ENCODE data around the gene KIRREL1. TPM values are rescaled to one million over a fixed set of nuclear protein-coding genes. Genes with fewer than 3 reads are reported as not detected.
A peak's percentile ranks its signal among the peaks of the same experiment; 100 is the strongest.

The KIRREL1 gene
- total and polyA plus RNA-seq, 2 donors (not counting 1 experiment from before 2014, with no cell fraction given), result 55.5 to 123 TPM

GRCh38 chr1:158037008-158037865 is 43.8 kb downstream of the KIRREL1 start:
- Histone ChIP-seq H3K9ac (ENCODE audit: insufficient read depth, low read length) (no peak overlapping the region), H4K20me1 (ENCODE audit: control insufficient read depth, extremely low read depth, insufficient read depth, low read length) (peaks cover 4% of the 10 kb centered on the region), H3K9me3 (ENCODE audit: control insufficient read depth, insufficient read depth, low read depth, low read length) (no peaks in the 10 kb centered on the region), H3K27ac (ENCODE audit: insufficient read depth, low read length) (peak overlapping the region; percentile 47), H2AFZ (ENCODE audit: low read length) (no peak overlapping the region), H3K36me3 (ENCODE audit: control insufficient read depth, insufficient read depth, low read length) (peaks cover 2% of the 10 kb centered on the region), H3K4me2 (ENCODE audit: extremely low read depth, insufficient read depth, low read length) (no peak overlapping the region), H3K79me2 (ENCODE audit: control insufficient read depth, insufficient read depth, low read length) (peaks cover 77% of the 10 kb centered on the region), H3K27me3 (ENCODE audit: control insufficient read depth, insufficient read depth, low read length) (no peaks in the 10 kb centered on the region), H3K4me3 (replicated peaks in 1 of 4; ENCODE audit: control extremely low read depth in 1 of 4, insufficient read depth in 1 of 4, low read depth in 3 of 4, low read length in 4 of 4) (no peak overlapping the region), H3K4me1 (ENCODE audit: control insufficient read depth, extremely low read depth, insufficient read depth, low read length) (peaks cover 25% of the 10 kb centered on the region)
- TF ChIP-seq, protein P1, sequence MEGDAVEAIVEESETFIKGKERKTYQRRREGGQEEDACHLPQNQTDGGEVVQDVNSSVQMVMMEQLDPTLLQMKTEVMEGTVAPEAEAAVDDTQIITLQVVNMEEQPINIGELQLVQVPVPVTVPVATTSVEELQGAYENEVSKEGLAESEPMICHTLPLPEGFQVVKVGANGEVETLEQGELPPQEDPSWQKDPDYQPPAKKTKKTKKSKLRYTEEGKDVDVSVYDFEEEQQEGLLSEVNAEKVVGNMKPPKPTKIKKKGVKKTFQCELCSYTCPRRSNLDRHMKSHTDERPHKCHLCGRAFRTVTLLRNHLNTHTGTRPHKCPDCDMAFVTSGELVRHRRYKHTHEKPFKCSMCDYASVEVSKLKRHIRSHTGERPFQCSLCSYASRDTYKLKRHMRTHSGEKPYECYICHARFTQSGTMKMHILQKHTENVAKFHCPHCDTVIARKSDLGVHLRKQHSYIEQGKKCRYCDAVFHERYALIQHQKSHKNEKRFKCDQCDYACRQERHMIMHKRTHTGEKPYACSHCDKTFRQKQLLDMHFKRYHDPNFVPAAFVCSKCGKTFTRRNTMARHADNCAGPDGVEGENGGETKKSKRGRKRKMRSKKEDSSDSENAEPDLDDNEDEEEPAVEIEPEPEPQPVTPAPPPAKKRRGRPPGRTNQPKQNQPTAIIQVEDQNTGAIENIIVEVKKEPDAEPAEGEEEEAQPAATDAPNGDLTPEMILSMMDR (conservative IDR thresholded peaks at IDR 0.05 in 1 of 2, IDR thresholded peaks at IDR 0.05 in 1 of 2; ENCODE audit: low read depth in 1 of 2, low read length in 2 of 2), result no peak
- TF ChIP-seq EZH2 (IDR thresholded peaks at IDR 0.05; ENCODE audit: low read length, missing control alignments), result no peak
- DNase-seq (ENCODE audit: low read depth in 2 of 2), result no peak

DNA sequence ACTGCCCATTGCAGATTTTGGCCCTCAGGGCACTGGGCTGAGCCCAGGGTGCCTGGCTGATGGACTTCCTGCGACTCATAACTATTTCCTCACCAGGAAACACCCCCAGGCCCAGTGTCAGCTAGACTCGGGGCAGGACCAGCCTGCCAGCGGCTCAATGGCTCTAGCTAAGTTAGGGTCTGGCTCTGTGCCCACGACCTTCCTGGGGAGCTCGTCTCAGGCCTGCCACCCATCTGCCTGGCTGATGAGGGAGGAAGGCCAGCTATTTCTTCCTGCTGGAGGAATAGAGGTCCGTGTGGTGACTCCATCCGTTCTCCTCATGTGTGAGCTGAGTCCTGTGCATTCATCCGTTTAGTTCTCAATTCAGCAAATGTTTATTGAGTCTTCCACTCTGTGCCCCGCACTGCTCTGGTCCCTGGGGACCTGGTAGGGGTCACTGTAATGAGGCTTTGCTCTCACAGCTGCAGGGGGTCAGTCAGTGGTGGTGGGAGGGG is 44.5 kb downstream of the KIRREL1 start:
- TF ChIP-seq, protein P1 (conservative IDR thresholded peaks at IDR 0.05 in 1 of 2, IDR thresholded peaks at IDR 0.05 in 1 of 2; ENCODE audit: low read depth in 1 of 2, low read length in 2 of 2), result no peak
- no peak for TF ChIP-seq EZH2 (IDR thresholded peaks at IDR 0.05; ENCODE audit: low read length, missing control alignments)
- peak; percentile 51 to 61 for DNase-seq (ENCODE audit: low read depth in 2 of 2)
- Histone ChIP-seq H3K79me2 (ENCODE audit: control insufficient read depth, insufficient read depth, low read length) (peaks cover 78% of the 10 kb centered on the region), H3K9ac (ENCODE audit: insufficient read depth, low read length) (no peak overlapping the region), H3K27me3 (ENCODE audit: control insufficient read depth, insufficient read depth, low read length) (no peaks in the 10 kb centered on the region), H3K4me1 (ENCODE audit: control insufficient read depth, extremely low read depth, insufficient read depth, low read length) (peaks cover 25% of the 10 kb centered on the region), H3K9me3 (ENCODE audit: control insufficient read depth, insufficient read depth, low read depth, low read length) (no peaks in the 10 kb centered on the region), H3K4me2 (ENCODE audit: extremely low read depth, insufficient read depth, low read length) (peak overlapping the region; percentile 40), H3K27ac (ENCODE audit: insufficient read depth, low read length) (peak overlapping the region; percentile 47), H3K4me3 (replicated peaks in 1 of 4; ENCODE audit: control extremely low read depth in 1 of 4, insufficient read depth in 1 of 4, low read depth in 3 of 4, low read length in 4 of 4) (peak overlapping the region in 1 of 4 experiments; percentile 9), H2AFZ (ENCODE audit: low read length) (no peak overlapping the region), H3K36me3 (ENCODE audit: control insufficient read depth, insufficient read depth, low read length) (peaks cover 2% of the 10 kb centered on the region), H4K20me1 (ENCODE audit: control insufficient read depth, extremely low read depth, insufficient read depth, low read length) (peaks cover 4% of the 10 kb centered on the region)

GRCh38 chr1:158038793-158039192 is 45.3 kb downstream of the KIRREL1 start:
- H2AFZ ChIP-seq (ENCODE audit: low read length), result no peak overlapping the region
- DNase-seq (ENCODE audit: low read depth in 2 of 2), result no peak
- no peaks in the 10 kb centered on the region for H3K9me3 ChIP-seq (ENCODE audit: control insufficient read depth, insufficient read depth, low read depth, low read length)
- H3K4me2 ChIP-seq (ENCODE audit: extremely low read depth, insufficient read depth, low read length), result no peak overlapping the region
- H3K36me3 ChIP-seq (ENCODE audit: control insufficient read depth, insufficient read depth, low read length), result peaks cover 2% of the 10 kb centered on the region
- peaks cover 4% of the 10 kb centered on the region for H4K20me1 ChIP-seq (ENCODE audit: control insufficient read depth, extremely low read depth, insufficient read depth, low read length)
- peaks cover 84% of the 10 kb centered on the region for H3K79me2 ChIP-seq (ENCODE audit: control insufficient read depth, insufficient read depth, low read length)
- TF ChIP-seq EZH2 (IDR thresholded peaks at IDR 0.05; ENCODE audit: low read length, missing control alignments), result no peak
- TF ChIP-seq, protein P1 (conservative IDR thresholded peaks at IDR 0.05 in 1 of 2, IDR thresholded peaks at IDR 0.05 in 1 of 2; ENCODE audit: low read depth in 1 of 2, low read length in 2 of 2), result no peak
- H3K4me1 ChIP-seq (ENCODE audit: control insufficient read depth, extremely low read depth, insufficient read depth, low read length), result peaks cover 25% of the 10 kb centered on the region
- H3K27ac ChIP-seq (ENCODE audit: insufficient read depth, low read length), result no peak overlapping the region
- H3K9ac ChIP-seq (ENCODE audit: insufficient read depth, low read length), result no peak overlapping the region
- H3K27me3 ChIP-seq (ENCODE audit: control insufficient read depth, insufficient read depth, low read length), result no peaks in the 10 kb centered on the region
- H3K4me3 ChIP-seq (replicated peaks in 1 of 4; ENCODE audit: control extremely low read depth in 1 of 4, insufficient read depth in 1 of 4, low read depth in 3 of 4, low read length in 4 of 4), result no peak overlapping the region

Measured in fibroblast of lung (primary cell).